ENCODE data around the gene ARMC5.
A peak's percentile ranks its signal among the peaks of the same experiment; 100 is the strongest.

Gene ARMC5

GRCh38 chr16:31507617-31507928 lies 48.3 kb downstream of the ARMC5 start:
- Histone ChIP-seq H3K36me3 (ENCODE audit: insufficient read depth, low read length) (no peaks in the 10 kb centered on the region), H3K4me1 (ENCODE audit: insufficient read depth, low read length, severe bottlenecking) (peaks cover 21% of the 10 kb centered on the region), H3K4me2 (ENCODE audit: low read length) (peak overlapping the region; percentile 73), H3K27ac (ENCODE audit: low read depth, low read length, poor library complexity, severe bottlenecking) (no peak overlapping the region), H3K27me3 (ENCODE audit: insufficient read depth, low read length) (no peaks in the 10 kb centered on the region), H3K4me3 (ENCODE audit: low read depth, low read length, poor library complexity, severe bottlenecking) (peak overlapping the region; percentile 97), H2AFZ (ENCODE audit: low read length) (no peak overlapping the region), H3K79me2 (ENCODE audit: insufficient read depth, low read length) (no peaks in the 10 kb centered on the region), H3K9me2 (ENCODE audit: low read depth, low read length) (no peaks in the 10 kb centered on the region), H3K9ac (ENCODE audit: low read length) (peak overlapping the region; percentile 91), H3F3A (ENCODE audit: insufficient read depth, low read length) (no peaks in the 10 kb centered on the region), H3K9me3 (ENCODE audit: low read length) (no peaks in the 10 kb centered on the region), H4K20me1 (ENCODE audit: insufficient read depth, low read length) (no peaks in the 10 kb centered on the region)
- TF ChIP-seq EZH2 (IDR thresholded peaks at IDR 0.05; ENCODE audit: borderline replicate concordance, low read length) (no peak), CTCF (IDR thresholded peaks at IDR 0.05; ENCODE audit: low read length) (no peak)

DNA sequence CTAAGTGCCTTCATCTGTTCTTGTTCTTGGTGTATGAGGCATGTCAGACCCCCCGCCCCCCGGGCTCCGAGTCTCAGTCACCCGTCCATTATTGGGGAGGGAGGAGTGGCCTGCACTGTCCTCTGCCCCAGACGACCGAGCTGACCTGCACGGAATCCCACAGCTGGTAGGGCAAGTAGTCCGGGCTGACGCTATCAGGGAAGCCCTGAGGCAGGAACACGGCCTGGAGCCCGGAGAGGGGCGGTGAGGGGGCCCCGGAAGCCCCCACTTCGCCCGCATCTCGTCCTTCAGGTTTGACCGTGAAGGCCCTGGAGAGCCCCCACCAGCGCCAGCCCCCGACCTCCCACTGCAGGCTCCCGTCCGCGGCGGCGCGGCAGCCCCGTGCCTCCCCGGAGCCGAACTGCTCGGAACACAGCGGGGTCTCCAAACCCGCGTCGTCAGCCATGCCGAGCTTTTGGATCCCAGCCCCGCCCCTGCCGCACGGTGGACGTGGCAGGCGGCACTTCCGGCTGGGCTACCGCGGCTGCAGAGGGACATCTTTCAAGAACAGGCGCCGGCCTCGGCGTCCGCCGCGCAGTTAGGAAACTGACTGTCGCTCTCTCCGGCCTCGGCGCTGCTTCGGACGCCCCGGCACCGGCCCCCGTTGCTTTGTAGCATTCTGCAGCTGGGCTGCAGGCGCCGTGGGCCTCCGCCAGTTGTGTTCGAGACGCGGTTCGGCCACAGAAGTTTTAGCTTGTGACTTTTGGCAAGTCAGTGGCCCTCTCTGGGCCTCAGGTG lies 48.8 kb downstream of the ARMC5 start, which contains the start of gene RUSF1:
RUSF1 (minus strand) TSS at position 463 of the 777 bp plus-strand sequence; CDS start at position 445, 18 bp downstream.
- H3K27ac ChIP-seq (ENCODE audit: low read depth, low read length, poor library complexity, severe bottlenecking): no peak within 1 kb of the TSS
- peak within 1 kb of the TSS; percentile 91 for H3K9ac ChIP-seq (ENCODE audit: low read length)
- no peaks in the 10 kb centered on the region for H3K27me3 ChIP-seq (ENCODE audit: insufficient read depth, low read length)
- H3F3A ChIP-seq (ENCODE audit: insufficient read depth, low read length): no peaks in the 10 kb centered on the region
- no peaks in the 10 kb centered on the region for H3K36me3 ChIP-seq (ENCODE audit: insufficient read depth, low read length)
- TF ChIP-seq EZH2 (IDR thresholded peaks at IDR 0.05; ENCODE audit: borderline replicate concordance, low read length) (no peak), CTCF (IDR thresholded peaks at IDR 0.05; ENCODE audit: low read length) (no peak)
- H3K79me2 ChIP-seq (ENCODE audit: insufficient read depth, low read length): no peaks in the 10 kb centered on the region
- peak within 1 kb of the TSS; percentile 76 for H2AFZ ChIP-seq (ENCODE audit: low read length)
- H3K4me1 ChIP-seq (ENCODE audit: insufficient read depth, low read length, severe bottlenecking): peaks cover 21% of the 10 kb centered on the region
- H3K4me2 ChIP-seq (ENCODE audit: low read length): peak within 1 kb of the TSS; percentile 73
- no peaks in the 10 kb centered on the region for H3K9me3 ChIP-seq (ENCODE audit: low read length)
- H3K4me3 ChIP-seq (ENCODE audit: low read depth, low read length, poor library complexity, severe bottlenecking): peak within 1 kb of the TSS; percentile 97
- no peaks in the 10 kb centered on the region for H4K20me1 ChIP-seq (ENCODE audit: insufficient read depth, low read length)
- no peaks in the 10 kb centered on the region for H3K9me2 ChIP-seq (ENCODE audit: low read depth, low read length)

DNA sequence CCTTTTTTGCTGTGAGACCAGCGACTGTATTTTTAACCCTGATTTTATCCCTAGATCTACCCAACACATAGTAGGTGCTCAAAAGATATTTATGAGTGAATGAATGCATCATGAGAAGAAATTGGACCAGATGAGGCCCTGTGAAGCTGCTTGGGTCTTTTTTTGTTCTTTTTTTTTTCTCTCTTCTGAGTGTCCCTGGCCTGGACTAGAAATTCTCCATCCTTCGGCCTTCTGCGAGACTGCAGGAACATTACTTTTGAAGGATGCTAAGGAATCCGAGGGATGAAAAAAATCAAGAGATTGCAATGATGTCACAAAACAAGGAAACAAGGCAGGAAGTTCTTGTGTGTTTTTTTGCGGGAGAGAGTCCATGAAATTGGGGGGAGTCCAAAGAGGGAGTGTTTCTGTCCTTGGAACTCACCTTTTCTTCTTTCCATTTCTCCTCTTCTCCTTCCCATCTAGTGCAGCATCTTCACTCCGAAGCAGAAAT lies 49.5 kb downstream of the ARMC5 start:
- H2AFZ ChIP-seq (ENCODE audit: low read length): peak overlapping the region; percentile 76

More for the DNA sequence above, 49.5 kb downstream of the ARMC5 start:
- H3K79me2 ChIP-seq (ENCODE audit: insufficient read depth, low read length): no peaks in the 10 kb centered on the region
- H3K4me1 ChIP-seq (ENCODE audit: insufficient read depth, low read length, severe bottlenecking): peaks cover 21% of the 10 kb centered on the region
- H3K27ac ChIP-seq (ENCODE audit: low read depth, low read length, poor library complexity, severe bottlenecking): no peak overlapping the region
- peak overlapping the region; percentile 73 for H3K4me2 ChIP-seq (ENCODE audit: low read length)
- no peaks in the 10 kb centered on the region for H3K9me3 ChIP-seq (ENCODE audit: low read length)
- H3F3A ChIP-seq (ENCODE audit: insufficient read depth, low read length): no peaks in the 10 kb centered on the region
- no peaks in the 10 kb centered on the region for H3K36me3 ChIP-seq (ENCODE audit: insufficient read depth, low read length)
- H3K4me3 ChIP-seq (ENCODE audit: low read depth, low read length, poor library complexity, severe bottlenecking): peak overlapping the region; percentile 97
- H4K20me1 ChIP-seq (ENCODE audit: insufficient read depth, low read length): no peaks in the 10 kb centered on the region
- no peak for TF ChIP-seq CTCF (IDR thresholded peaks at IDR 0.05; ENCODE audit: low read length)
- no peak for TF ChIP-seq EZH2 (IDR thresholded peaks at IDR 0.05; ENCODE audit: borderline replicate concordance, low read length)
- no peaks in the 10 kb centered on the region for H3K27me3 ChIP-seq (ENCODE audit: insufficient read depth, low read length)
- H3K9me2 ChIP-seq (ENCODE audit: low read depth, low read length): no peaks in the 10 kb centered on the region
- peak overlapping the region; percentile 91 for H3K9ac ChIP-seq (ENCODE audit: low read length)

Measured in OCI-LY1 (cell line).